Measurements from ENCODE around the gene KDM5B. TPM values are rescaled to one million over a fixed set of nuclear protein-coding genes. Genes with fewer than 3 reads are reported as not detected.

Gene KDM5B
- total RNA-seq, 1 donor from 2014 or later = 93.4 TPM

DNA sequence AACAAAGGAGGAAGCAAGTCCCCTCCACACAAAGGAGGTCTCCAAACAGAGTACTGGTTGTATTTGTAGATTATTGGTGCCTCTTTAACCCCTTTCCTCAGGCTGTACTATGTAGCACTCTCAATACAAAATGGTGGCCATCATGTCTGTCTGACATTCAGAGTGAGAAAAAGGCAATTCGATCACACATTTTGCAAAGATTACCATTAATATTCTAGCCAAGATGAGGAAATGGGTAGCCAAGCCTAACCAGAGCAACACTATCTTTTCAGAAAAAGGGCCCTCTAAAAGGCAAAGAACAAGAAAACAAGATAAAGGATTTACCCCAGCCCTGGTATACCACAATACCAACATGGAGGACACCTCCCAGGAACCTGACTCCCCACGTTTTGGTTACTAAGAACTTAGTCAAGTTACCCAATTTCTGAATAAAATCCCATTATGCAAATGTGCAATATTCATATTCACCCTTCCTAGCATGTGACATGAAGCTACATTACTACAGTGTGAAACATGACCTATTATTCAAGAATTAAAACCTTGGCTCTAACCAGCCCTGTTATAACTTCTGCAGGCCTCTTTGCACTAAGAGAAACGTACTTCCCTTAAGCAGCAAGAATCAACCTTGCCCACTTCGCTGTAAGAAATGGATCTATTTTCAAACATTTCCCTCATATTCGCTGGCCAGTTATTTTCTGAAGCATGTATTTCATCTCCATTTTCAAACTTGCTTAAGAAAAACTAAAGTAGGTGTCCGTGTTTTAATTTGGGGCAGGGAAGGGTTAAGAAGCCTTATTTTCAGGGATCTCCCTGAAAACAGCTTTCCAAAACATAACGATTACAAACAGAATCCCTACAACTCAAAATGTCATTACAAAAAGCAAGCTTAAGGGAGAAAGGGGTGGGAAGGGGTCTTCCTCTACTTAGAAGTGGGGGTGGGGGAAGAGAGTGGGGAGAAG is 2.1 kb downstream of the KDM5B start:
- peaks cover 11 to 20% (median 13%) of the 10 kb centered on the region in 3 donors for H3K4me1 ChIP-seq (ENCODE audit: control insufficient read depth in 3 of 3, insufficient read depth in 3 of 3, low read length in 3 of 3)
- H3K4me3 ChIP-seq (ENCODE audit: low read length in 3 of 3) = peak overlapping the region; percentile 75 to 95 (median 85)
- peak overlapping the region; percentile 30 for H3K27ac ChIP-seq (ENCODE audit: low read depth, low read length)
- peak overlapping the region; percentile 65 to 79 (median 75) for H3K9ac ChIP-seq (ENCODE audit: low read depth in 1 of 3, low read length in 3 of 3)
- H3K36me3 ChIP-seq (ENCODE audit: control insufficient read depth in 3 of 3, insufficient read depth in 3 of 3, low read length in 3 of 3) = no peaks in the 10 kb centered on the region
- H3K9me3 ChIP-seq (ENCODE audit: control insufficient read depth in 3 of 3, low read length in 3 of 3) = no peaks in the 10 kb centered on the region
- peaks cover 0 to 6% (median 0%) of the 10 kb centered on the region in 3 donors for H3K27me3 ChIP-seq (ENCODE audit: control insufficient read depth in 3 of 3, insufficient read depth in 3 of 3, low read length in 3 of 3)

DNA sequence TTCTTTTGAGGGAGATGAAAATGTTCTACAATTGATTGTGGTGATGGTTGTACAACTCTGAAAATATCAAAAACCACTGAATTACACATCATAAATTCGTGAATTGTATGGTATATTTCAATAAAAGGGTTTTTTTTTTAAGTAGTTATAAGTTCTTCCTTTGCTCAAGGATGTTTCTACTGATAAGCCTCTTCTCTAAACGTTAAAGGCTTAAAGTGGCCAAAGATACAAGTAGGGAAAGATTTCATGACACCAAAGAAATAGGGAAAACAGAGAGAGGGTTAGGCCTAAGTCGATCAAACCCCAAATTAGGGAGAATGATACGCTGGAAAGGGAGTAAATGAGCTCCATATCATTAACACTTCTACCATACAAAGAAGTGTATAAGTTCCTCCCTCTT is 4.1 kb downstream of the KDM5B start:
- Histone ChIP-seq H3K36me3 (ENCODE audit: control insufficient read depth in 3 of 3, insufficient read depth in 3 of 3, low read length in 3 of 3) (no peaks in the 10 kb centered on the region), H3K27ac (ENCODE audit: low read depth, low read length) (no peak overlapping the region), H3K4me1 (ENCODE audit: control insufficient read depth in 3 of 3, insufficient read depth in 3 of 3, low read length in 3 of 3) (peaks cover 4 to 12% (median 10%) of the 10 kb centered on the region in 3 donors), H3K4me3 (ENCODE audit: low read length in 3 of 3) (no peak overlapping the region), H3K9ac (ENCODE audit: low read depth in 1 of 3, low read length in 3 of 3) (no peak overlapping the region), H3K27me3 (ENCODE audit: control insufficient read depth in 3 of 3, insufficient read depth in 3 of 3, low read length in 3 of 3) (peaks cover 0 to 6% (median 0%) of the 10 kb centered on the region in 3 donors), H3K9me3 (ENCODE audit: control insufficient read depth in 3 of 3, low read length in 3 of 3) (no peaks in the 10 kb centered on the region)

DNA sequence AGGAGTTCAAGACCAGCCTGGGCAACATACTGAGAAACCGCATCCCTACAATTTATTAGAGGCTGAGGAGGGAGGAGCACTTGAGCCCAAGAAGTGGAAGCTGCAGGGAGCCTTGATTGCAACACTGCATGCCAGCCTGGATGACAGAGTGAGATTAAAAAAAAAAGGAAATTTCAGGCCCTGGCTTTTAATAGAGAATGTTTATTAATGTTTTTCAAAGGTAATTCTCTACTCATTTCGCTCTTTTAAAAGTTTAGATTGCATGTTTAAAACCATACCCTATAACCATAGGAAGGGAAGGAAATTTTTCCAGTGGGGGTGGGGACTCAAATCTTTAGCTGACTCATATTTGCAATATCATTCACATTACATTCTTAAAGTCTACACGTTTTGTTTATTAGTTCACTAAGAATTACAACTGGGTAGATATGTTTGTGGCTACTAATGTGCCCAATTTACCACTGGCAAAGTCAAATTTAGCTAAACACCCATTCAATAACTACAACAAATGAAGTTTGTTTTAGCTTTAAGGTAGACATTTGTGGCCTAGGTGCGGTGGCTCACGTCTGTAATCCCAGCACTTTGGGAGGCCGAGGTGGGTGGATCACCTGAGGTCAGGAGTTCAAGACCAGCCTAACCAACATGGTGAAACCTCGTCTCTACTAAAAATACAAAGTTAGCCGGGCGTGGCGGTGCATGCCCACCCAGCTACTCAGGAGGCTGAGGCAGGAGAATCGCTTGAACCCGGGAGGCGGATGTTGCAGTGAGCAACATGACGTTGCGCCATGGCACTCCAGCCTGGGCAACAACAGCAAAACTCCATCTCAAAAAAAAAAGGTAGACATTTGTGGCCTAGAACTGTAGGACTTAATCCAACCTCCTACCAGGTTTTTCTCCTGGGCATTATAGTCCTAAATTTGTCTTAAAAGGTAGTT is 5.0 kb downstream of the KDM5B start:
- Histone ChIP-seq H3K36me3 (ENCODE audit: control insufficient read depth in 3 of 3, insufficient read depth in 3 of 3, low read length in 3 of 3) (no peaks in the 10 kb centered on the region), H3K9ac (ENCODE audit: low read depth in 1 of 3, low read length in 3 of 3) (no peak overlapping the region), H3K4me3 (ENCODE audit: low read length in 3 of 3) (no peak overlapping the region), H3K9me3 (ENCODE audit: control insufficient read depth in 3 of 3, low read length in 3 of 3) (no peaks in the 10 kb centered on the region), H3K27ac (ENCODE audit: low read depth, low read length) (no peak overlapping the region), H3K27me3 (ENCODE audit: control insufficient read depth in 3 of 3, insufficient read depth in 3 of 3, low read length in 3 of 3) (no peaks in the 10 kb centered on the region), H3K4me1 (ENCODE audit: control insufficient read depth in 3 of 3, insufficient read depth in 3 of 3, low read length in 3 of 3) (peaks cover 0 to 8% (median 8%) of the 10 kb centered on the region in 3 donors)

DNA sequence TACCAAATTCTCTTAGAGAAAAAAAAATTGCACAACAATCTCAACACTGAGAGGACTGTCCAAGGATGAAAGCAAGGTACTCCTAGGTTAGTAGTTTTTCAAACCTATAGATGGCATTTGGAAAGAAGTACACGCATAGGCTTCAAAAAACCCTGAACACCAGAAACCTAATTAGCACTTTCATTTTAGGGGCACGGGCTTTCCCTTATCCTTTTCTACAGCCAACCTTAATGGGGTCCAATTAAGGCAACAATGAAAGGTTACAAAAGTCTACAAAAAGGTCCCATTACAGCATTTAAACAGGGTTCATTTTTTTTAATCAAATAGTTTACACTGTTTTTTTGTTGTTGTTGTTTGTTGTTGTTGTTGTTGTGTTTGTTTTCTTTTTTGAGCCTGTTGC is 6.2 kb downstream of the KDM5B start:
- no peak overlapping the region for H3K27ac ChIP-seq (ENCODE audit: low read depth, low read length)
- peaks cover 0 to 8% (median 8%) of the 10 kb centered on the region in 3 donors for H3K4me1 ChIP-seq (ENCODE audit: control insufficient read depth in 3 of 3, insufficient read depth in 3 of 3, low read length in 3 of 3)
- no peaks in the 10 kb centered on the region for H3K9me3 ChIP-seq (ENCODE audit: control insufficient read depth in 3 of 3, low read length in 3 of 3)
- H3K9ac ChIP-seq (ENCODE audit: low read depth in 1 of 3, low read length in 3 of 3) = no peak overlapping the region
- no peak overlapping the region for H3K4me3 ChIP-seq (ENCODE audit: low read length in 3 of 3)
- no peaks in the 10 kb centered on the region for H3K36me3 ChIP-seq (ENCODE audit: control insufficient read depth in 3 of 3, insufficient read depth in 3 of 3, low read length in 3 of 3)
- H3K27me3 ChIP-seq (ENCODE audit: control insufficient read depth in 3 of 3, insufficient read depth in 3 of 3, low read length in 3 of 3) = no peaks in the 10 kb centered on the region

DNA sequence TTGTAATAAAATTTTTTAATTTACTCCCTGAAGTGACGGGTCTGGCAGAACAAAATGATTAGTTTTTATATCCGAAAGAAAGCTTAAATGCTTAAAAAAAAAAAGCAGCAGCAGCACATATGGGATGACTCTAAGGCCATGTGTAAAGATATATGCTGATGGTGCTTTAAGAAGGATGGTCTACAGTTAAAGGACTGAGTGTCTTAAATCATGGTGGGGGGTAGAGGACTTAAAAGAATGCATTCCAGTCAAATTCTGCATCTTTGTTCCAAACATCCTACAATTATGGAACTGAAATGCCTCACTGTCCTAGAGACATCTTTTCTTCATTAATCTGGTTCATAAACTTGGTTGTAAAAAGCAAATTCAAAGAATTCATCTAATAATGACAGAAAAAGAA is 7.0 kb downstream of the KDM5B start:
- Histone ChIP-seq H3K4me1 (ENCODE audit: control insufficient read depth in 3 of 3, insufficient read depth in 3 of 3, low read length in 3 of 3) (peaks cover 0 to 2% (median 0%) of the 10 kb centered on the region in 3 donors), H3K4me3 (ENCODE audit: low read length in 3 of 3) (no peak overlapping the region), H3K36me3 (ENCODE audit: control insufficient read depth in 3 of 3, insufficient read depth in 3 of 3, low read length in 3 of 3) (no peaks in the 10 kb centered on the region), H3K9me3 (ENCODE audit: control insufficient read depth in 3 of 3, low read length in 3 of 3) (no peaks in the 10 kb centered on the region), H3K27ac (ENCODE audit: low read depth, low read length) (no peak overlapping the region), H3K9ac (ENCODE audit: low read depth in 1 of 3, low read length in 3 of 3) (no peak overlapping the region), H3K27me3 (ENCODE audit: control insufficient read depth in 3 of 3, insufficient read depth in 3 of 3, low read length in 3 of 3) (no peaks in the 10 kb centered on the region)

DNA sequence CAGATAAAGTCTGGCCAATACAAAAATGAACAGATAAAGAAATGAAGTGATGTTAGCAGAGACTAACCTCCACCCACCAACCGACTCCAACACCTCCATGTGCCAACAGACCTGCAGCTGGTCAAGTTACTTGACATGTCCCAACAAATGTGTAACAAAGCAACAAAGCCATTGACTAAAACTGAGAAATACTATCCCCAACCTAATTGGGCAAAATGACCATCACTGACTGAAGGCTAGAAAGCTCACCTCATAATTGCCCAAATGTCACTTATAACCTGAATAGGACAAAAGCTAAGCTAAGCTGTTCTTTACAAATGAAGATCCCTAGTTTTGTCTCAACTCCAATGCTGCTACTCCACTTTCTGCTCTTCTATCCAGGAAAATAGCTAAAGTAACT is 7.5 kb downstream of the KDM5B start:
- Histone ChIP-seq H3K9me3 (ENCODE audit: control insufficient read depth in 3 of 3, low read length in 3 of 3) (no peaks in the 10 kb centered on the region), H3K36me3 (ENCODE audit: control insufficient read depth in 3 of 3, insufficient read depth in 3 of 3, low read length in 3 of 3) (no peaks in the 10 kb centered on the region), H3K4me1 (ENCODE audit: control insufficient read depth in 3 of 3, insufficient read depth in 3 of 3, low read length in 3 of 3) (peaks cover 0 to 2% (median 0%) of the 10 kb centered on the region in 3 donors), H3K27me3 (ENCODE audit: control insufficient read depth in 3 of 3, insufficient read depth in 3 of 3, low read length in 3 of 3) (no peaks in the 10 kb centered on the region), H3K4me3 (ENCODE audit: low read length in 3 of 3) (no peak overlapping the region), H3K27ac (ENCODE audit: low read depth, low read length) (no peak overlapping the region), H3K9ac (ENCODE audit: low read depth in 1 of 3, low read length in 3 of 3) (no peak overlapping the region)

DNA sequence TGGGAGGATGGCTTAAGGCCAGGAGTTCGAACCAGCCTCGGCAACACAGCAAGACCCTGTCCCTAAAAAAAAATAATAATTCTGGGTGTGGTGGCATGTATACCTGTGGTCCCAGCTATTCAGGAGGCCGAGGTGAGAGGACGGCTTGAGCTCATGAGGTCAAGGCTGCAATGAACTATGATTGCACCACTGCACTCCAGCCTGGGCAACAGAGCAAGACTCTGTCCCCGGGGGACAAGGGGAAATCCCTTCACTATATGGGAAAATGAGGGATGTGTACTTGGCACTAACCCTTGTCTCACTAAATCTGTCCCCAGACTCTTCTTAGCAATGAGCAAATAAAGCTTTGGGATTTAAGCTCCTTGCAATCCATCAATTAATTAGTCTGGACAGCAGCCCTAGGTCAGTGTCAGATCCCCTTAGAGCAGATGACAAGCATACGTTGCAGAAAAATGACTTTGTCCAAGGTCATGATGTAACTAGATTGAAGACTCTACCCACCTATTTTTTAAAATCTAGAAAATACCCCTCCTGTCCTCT is 9.4 kb downstream of the KDM5B start:
- H3K27me3 ChIP-seq (ENCODE audit: control insufficient read depth in 3 of 3, insufficient read depth in 3 of 3, low read length in 3 of 3) = no peaks in the 10 kb centered on the region
- H3K27ac ChIP-seq (ENCODE audit: low read depth, low read length) = no peak overlapping the region
- H3K9me3 ChIP-seq (ENCODE audit: control insufficient read depth in 3 of 3, low read length in 3 of 3) = no peaks in the 10 kb centered on the region
- no peaks in the 10 kb centered on the region for H3K36me3 ChIP-seq (ENCODE audit: control insufficient read depth in 3 of 3, insufficient read depth in 3 of 3, low read length in 3 of 3)
- no peak overlapping the region for H3K9ac ChIP-seq (ENCODE audit: low read depth in 1 of 3, low read length in 3 of 3)
- H3K4me3 ChIP-seq (ENCODE audit: low read length in 3 of 3) = no peak overlapping the region
- H3K4me1 ChIP-seq (ENCODE audit: control insufficient read depth in 3 of 3, insufficient read depth in 3 of 3, low read length in 3 of 3) = no peaks in the 10 kb centered on the region

DNA sequence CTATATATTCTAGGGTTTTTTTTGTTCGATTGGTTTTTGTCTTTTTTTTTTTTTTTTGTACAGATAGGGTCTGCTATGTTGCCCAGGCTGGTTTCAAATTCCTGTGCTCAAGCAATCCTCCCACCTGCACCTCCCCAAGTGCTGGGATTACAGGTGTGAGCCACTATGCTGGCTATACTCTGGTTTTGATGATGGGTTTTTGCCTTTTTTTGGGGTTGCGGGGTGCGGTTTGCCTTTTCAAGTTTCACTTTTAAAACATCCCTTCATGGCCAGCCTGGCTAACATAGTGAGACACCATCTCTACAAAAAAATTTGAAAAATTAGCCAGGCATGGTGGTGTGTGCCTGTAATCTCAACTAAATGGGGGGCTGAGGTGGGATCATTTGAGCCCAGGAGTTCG is 10.0 kb downstream of the KDM5B start:
- Histone ChIP-seq H3K9ac (ENCODE audit: low read depth in 1 of 3, low read length in 3 of 3) (no peak overlapping the region), H3K36me3 (ENCODE audit: control insufficient read depth in 3 of 3, insufficient read depth in 3 of 3, low read length in 3 of 3) (no peaks in the 10 kb centered on the region), H3K4me3 (ENCODE audit: low read length in 3 of 3) (no peak overlapping the region), H3K27ac (ENCODE audit: low read depth, low read length) (no peak overlapping the region), H3K27me3 (ENCODE audit: control insufficient read depth in 3 of 3, insufficient read depth in 3 of 3, low read length in 3 of 3) (no peaks in the 10 kb centered on the region), H3K4me1 (ENCODE audit: control insufficient read depth in 3 of 3, insufficient read depth in 3 of 3, low read length in 3 of 3) (no peaks in the 10 kb centered on the region), H3K9me3 (ENCODE audit: control insufficient read depth in 3 of 3, low read length in 3 of 3) (no peaks in the 10 kb centered on the region)

DNA sequence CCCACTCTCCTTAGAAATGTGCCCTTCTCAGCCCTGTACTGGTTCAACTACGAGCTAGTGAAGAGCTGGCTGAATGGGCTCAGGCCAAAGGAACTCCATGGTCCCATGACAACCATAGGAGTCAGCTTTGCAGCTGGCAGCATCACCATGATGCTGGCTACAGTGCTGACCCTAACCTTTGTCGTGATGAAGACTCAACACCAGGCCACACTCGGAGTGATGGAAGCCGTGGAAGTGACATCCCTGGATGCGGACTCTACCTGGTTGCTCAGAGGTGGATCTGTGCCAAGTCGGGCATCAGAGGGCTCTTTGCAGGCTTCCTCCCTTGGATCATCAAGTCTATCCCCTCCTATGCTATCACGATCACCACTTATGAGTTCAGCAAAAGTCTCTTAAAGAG is 11.6 kb downstream of the KDM5B start:
- no peaks in the 10 kb centered on the region for H3K36me3 ChIP-seq (ENCODE audit: control insufficient read depth in 3 of 3, insufficient read depth in 3 of 3, low read length in 3 of 3)
- no peaks in the 10 kb centered on the region for H3K4me1 ChIP-seq (ENCODE audit: control insufficient read depth in 3 of 3, insufficient read depth in 3 of 3, low read length in 3 of 3)
- H3K27me3 ChIP-seq (ENCODE audit: control insufficient read depth in 3 of 3, insufficient read depth in 3 of 3, low read length in 3 of 3) = no peaks in the 10 kb centered on the region
- no peak overlapping the region for H3K27ac ChIP-seq (ENCODE audit: low read depth, low read length)
- H3K4me3 ChIP-seq (ENCODE audit: low read length in 3 of 3) = no peak overlapping the region
- no peaks in the 10 kb centered on the region for H3K9me3 ChIP-seq (ENCODE audit: control insufficient read depth in 3 of 3, low read length in 3 of 3)
- H3K9ac ChIP-seq (ENCODE audit: low read depth in 1 of 3, low read length in 3 of 3) = no peak overlapping the region

Measured in skeletal muscle tissue (tissue), 4 donors.